Body of pancreas (tissue), 4 donors: ENCODE measurements around the gene KIR2DL1. TPM values are rescaled to one million over a fixed set of nuclear protein-coding genes. Genes with fewer than 3 reads are reported as not detected.
"Not testable (repeated sequence)": the region's sequence is repeated elsewhere in the genome, so short reads cannot be mapped to it uniquely, and the experiment has no call there.

ENCODE experiments used
- ATAC-seq: fragments of 150-250 bp; one replicate; pipeline ENCODE4 v1.9.1; 2016
- DNase-seq, 4 donors: peaks; one replicate each; pipeline ENCODE4 v3.0.0-alpha.2; 2019
- H3K27ac ChIP-seq, 4 donors: fragments of 200-600 bp; sonication (generic); 1 replicate in 3 of 4; 2 replicates in 1 of 4; pipeline versions ENCODE4 v1.5.1 to v1.6.1; 2016 to 2019; ENCODE audit warnings: mild to moderate bottlenecking in 1 of 4, mixed read lengths in 1 of 4, moderate library complexity in 1 of 4
- H3K27me3 ChIP-seq, 2 donors: fragments of 200-600 bp; sonication (generic); one replicate each; pipeline ENCODE4 v1.6.0; 2016; ENCODE audit warnings: mild to moderate bottlenecking in 1 of 2
- H3K36me3 ChIP-seq, 2 donors: fragments of 200-600 bp; sonication (generic); replicated peaks in 1 of 2; 2 replicates each; pipeline ENCODE4 v1.5.1; 2016; ENCODE audit warnings: low read depth in 2 of 2; ENCODE audit not compliant: insufficient read depth in 1 of 2
- H3K4me1 ChIP-seq: fragments of 200-600 bp; sonication (generic); one replicate; pipeline ENCODE4 v1.6.0; 2016
- H3K4me3 ChIP-seq, 2 donors: fragments of 200-600 bp; sonication (generic); 1 replicate in 1 of 2; 2 replicates in 1 of 2; pipeline ENCODE4 v1.5.1; 2016 to 2019
- H3K9me3 ChIP-seq, 3 donors: fragments of 200-600 bp; sonication (generic); 1 replicate in 2 of 3; 2 replicates in 1 of 3; pipeline ENCODE4 v1.5.1; 2016
- POLR2A ChIP-seq, 3 donors: fragments of 450-650 bp; IDR thresholded peaks; one replicate each; pipeline ENCODE4 v1.6.1; 2016; ENCODE audit warnings: antibody characterized with exemption in 3 of 3, mild to moderate bottlenecking in 2 of 3
- WGBS, 2 donors: methylation state at CpG; one replicate each; pipeline ENCODE4 v1.1.5; 2017; 5-methylcytosine and 5-hydroxymethylcytosine counted together
- intact Hi-C: fragments of 100-400 bp; cut with DNase I; formaldehyde crosslinking; loops from one replicate; pipeline ENCODE4 v1.15.1; 2023
- total RNA-seq, 2 donors: library from RNA; depleted of rRNA; stranded (reverse); fragments of >200 nt; gene quantifications; one replicate each; pipeline ENCODE4 v1.1.0, GENCODE V29; 2016
- TF ChIP-seq, protein P1 (sequence below), 7 experiments: fragments of 450-650 bp in 4 of 7; fragments of 200-600 bp in 3 of 7; sonication (generic) in 3 of 7; IDR thresholded peaks; one replicate each; pipeline ENCODE4 v1.5.1; 2016 to 2019; ENCODE audit warnings: antibody characterized with exemption in 7 of 7

Gene KIR2DL1
- total RNA-seq, 2 donors from 2014 or later, result not detected

DNA sequence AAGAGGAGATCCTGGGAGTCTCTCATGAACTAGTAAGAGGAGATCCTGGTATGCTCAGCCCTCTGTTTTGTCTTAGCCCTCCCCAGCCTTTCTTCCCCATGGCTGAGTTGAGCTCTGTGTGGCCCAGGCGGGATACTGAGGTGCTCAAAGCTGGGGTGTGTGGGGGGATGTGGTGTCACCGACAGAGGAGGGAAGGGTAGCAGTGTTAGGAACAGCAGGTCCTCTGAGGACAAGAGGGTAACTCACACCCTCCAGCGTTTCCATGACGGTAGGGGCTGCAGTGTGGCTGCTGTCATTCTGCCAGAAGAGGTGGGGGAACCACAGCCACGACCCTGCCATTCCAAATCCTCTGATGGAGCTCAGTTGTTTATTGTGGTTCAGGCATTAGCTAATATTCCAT lies 34.5 kb downstream of the KIR2DL1 start:
- no peaks in the 10 kb centered on the region for H3K36me3 ChIP-seq
- DNase-seq (no peak), ATAC-seq (no peak)
- H3K9me3 ChIP-seq, result no peaks in the 10 kb centered on the region
- no peak overlapping the region for H3K4me3 ChIP-seq
- intact Hi-C loops, result no loop called here
- no peak overlapping the region for H3K27ac ChIP-seq
- TF ChIP-seq, protein P1, sequence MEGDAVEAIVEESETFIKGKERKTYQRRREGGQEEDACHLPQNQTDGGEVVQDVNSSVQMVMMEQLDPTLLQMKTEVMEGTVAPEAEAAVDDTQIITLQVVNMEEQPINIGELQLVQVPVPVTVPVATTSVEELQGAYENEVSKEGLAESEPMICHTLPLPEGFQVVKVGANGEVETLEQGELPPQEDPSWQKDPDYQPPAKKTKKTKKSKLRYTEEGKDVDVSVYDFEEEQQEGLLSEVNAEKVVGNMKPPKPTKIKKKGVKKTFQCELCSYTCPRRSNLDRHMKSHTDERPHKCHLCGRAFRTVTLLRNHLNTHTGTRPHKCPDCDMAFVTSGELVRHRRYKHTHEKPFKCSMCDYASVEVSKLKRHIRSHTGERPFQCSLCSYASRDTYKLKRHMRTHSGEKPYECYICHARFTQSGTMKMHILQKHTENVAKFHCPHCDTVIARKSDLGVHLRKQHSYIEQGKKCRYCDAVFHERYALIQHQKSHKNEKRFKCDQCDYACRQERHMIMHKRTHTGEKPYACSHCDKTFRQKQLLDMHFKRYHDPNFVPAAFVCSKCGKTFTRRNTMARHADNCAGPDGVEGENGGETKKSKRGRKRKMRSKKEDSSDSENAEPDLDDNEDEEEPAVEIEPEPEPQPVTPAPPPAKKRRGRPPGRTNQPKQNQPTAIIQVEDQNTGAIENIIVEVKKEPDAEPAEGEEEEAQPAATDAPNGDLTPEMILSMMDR (IDR thresholded peaks at IDR 0.05), result no peak
- no peak for TF ChIP-seq POLR2A (IDR thresholded peaks at IDR 0.05)
- WGBS, 2 donors, result 39 to 54% methylated on average over 3 to 5 of the region's 5 CpGs
- H3K27me3 ChIP-seq, result no peaks in the 10 kb centered on the region
- H3K4me1 ChIP-seq, result no peaks in the 10 kb centered on the region

DNA sequence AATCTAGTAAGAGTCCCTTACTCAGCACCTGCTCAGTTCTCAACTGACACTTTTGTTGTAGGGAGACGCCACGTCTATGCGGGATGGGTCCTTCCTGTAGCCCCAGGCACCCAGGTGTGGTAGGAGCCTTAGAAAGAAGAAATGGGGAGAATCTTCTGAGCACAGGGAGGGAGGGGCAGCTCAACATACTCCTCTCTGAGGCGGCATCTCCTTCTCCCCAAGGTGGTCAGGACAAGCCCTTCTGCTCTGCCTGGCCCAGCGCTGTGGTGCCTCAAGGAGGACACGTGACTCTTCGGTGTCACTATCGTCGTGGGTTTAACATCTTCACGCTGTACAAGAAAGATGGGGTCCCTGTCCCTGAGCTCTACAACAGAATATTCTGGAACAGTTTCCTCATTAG lies 35.0 kb downstream of the KIR2DL1 start:
- DNase-seq (no peak), ATAC-seq (no peak)
- Histone ChIP-seq H3K36me3 (no peaks in the 10 kb centered on the region), H3K4me1 (no peaks in the 10 kb centered on the region), H3K9me3 (no peaks in the 10 kb centered on the region), H3K27me3 (no peaks in the 10 kb centered on the region), H3K4me3 (no peak overlapping the region), H3K27ac (no peak overlapping the region)
- intact Hi-C loops, result no loop called here
- TF ChIP-seq, protein P1 (IDR thresholded peaks at IDR 0.05), result no peak
- TF ChIP-seq POLR2A (IDR thresholded peaks at IDR 0.05), result no peak
- WGBS, 2 donors, result 76% methylated on average over 10 of the region's 10 CpGs

DNA sequence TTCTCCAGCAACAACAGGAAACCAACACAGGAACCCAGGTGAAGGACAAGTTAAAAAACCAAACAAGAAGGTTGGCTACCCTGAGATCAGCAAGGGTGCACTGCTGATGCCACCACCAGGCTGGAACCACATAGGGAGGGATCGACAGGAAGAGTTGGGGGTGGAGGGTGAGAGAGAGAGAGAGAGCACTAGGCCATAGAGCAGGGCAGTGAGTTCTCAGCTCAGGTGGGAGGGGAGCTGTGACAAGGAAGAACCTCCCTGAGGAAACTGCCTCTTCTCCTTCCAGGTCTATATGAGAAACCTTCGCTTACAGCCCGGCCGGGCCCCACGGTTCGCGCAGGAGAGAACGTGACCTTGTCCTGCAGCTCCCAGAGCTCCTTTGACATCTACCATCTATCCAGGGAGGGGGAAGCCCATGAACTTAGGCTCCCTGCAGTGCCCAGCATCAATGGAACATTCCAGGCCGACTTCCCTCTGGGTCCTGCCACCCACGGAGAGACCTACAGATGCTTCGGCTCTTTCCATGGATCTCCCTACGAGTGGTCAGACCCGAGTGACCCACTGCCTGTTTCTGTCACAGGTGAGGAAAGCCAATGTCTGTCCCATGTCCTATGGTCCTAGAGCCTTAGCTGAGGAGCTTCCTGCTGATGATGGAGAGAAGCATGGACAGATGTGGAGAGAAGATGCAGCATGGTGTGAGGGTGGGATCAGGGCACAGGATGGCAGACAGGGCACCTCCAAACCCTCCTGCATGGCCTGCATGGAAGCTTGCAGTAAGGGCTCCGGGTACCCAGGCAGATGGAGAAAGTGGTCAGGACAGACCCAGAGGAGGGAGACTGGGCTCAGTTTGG lies 36.3 kb downstream of the KIR2DL1 start:
- DNase-seq (no peak), ATAC-seq (no peak)
- TF ChIP-seq, protein P1 (IDR thresholded peaks at IDR 0.05), result no peak
- TF ChIP-seq POLR2A (IDR thresholded peaks at IDR 0.05), result no peak
- H3K4me1 ChIP-seq, result no peaks in the 10 kb centered on the region
- no peaks in the 10 kb centered on the region for H3K27me3 ChIP-seq
- no peaks in the 10 kb centered on the region for H3K9me3 ChIP-seq
- H3K27ac ChIP-seq, result no peak overlapping the region
- intact Hi-C loops, result no loop called here
- no peaks in the 10 kb centered on the region for H3K36me3 ChIP-seq
- WGBS, 2 donors, result 59 to 65% methylated on average over 12 to 14 of the region's 14 CpGs
- no peak overlapping the region for H3K4me3 ChIP-seq

DNA sequence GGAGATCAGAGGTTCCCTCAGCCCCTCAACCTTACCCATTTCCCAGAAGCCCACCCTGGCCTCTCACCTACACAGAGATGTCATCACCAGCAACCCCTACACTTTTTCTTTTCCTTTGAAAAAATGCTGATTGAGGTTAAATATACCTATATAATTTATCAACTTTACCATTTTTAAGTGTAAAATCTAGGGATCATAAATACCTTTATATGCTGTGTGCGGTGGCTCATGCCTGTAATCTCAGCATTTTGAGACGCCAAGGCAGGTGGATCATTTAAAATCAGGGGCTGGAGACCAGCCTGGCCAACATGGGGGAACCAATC lies 36.9 kb downstream of the KIR2DL1 start:
- no peak for TF ChIP-seq POLR2A (IDR thresholded peaks at IDR 0.05)
- TF ChIP-seq, protein P1 (IDR thresholded peaks at IDR 0.05), result no peak
- no peaks in the 10 kb centered on the region for H3K9me3 ChIP-seq
- ATAC-seq, result no peak
- no peaks in the 10 kb centered on the region for H3K36me3 ChIP-seq
- WGBS, 2 donors, result 58 to 68% methylated on average over 2 of the region's 2 CpGs
- no peak overlapping the region for H3K4me3 ChIP-seq
- no peaks in the 10 kb centered on the region for H3K27me3 ChIP-seq
- H3K27ac ChIP-seq, result no peak overlapping the region
- no peak for DNase-seq
- no peaks in the 10 kb centered on the region for H3K4me1 ChIP-seq
- intact Hi-C loops, result no loop called here

DNA sequence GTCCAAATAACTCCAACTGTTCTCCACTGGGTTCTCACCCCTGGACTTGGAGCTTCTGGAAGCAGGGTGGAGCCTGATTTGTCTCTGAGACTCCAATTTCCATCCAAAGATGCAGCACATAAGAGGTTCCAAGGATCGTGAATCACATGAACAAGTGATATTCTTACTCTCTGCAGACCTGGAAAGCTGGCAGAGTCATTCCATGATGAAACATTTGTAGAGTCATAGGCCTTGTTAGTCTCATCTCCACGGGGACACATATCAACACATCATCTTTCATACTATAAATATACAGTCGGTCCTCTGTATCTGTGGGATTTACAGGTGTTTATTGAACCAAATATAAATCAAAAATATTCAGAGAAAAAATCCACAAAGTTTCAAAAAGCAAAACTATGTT lies 45.0 kb downstream of the KIR2DL1 start:
- H3K27ac ChIP-seq, H3K9me3 ChIP-seq, H3K4me3 ChIP-seq, intact Hi-C loops, H3K4me1 ChIP-seq, DNase-seq, H3K36me3 ChIP-seq, ATAC-seq, H3K27me3 ChIP-seq: not testable (repeated sequence)
- 39 to 46% methylated on average over 3 of the region's 3 CpGs for WGBS, 2 donors

DNA sequence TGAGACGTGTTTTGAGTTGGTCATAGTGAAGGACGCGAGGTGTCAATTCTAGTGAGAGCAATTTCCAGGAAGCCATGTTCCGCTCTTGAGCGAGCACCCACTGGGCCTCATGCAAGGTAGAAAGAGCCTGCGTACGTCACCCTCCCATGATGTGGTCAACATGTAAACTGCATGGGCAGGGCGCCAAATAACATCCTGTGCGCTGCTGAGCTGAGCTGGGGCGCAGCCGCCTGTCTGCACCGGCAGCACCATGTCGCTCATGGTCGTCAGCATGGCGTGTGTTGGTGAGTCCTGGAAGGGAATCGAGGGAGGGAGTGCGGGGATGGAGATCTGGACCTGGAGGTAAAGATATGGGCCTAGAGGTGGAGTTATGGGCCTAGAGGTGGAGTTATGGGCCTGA lies 46.7 kb downstream of the KIR2DL1 start, which contains the start of gene KIR3DL1:
Gene KIR3DL1 (plus strand): TSS at position 218 of the 400 bp plus-strand sequence.
- H3K27ac ChIP-seq, H3K36me3 ChIP-seq, DNase-seq, ATAC-seq, H3K9me3 ChIP-seq, H3K4me3 ChIP-seq, H3K27me3 ChIP-seq, intact Hi-C loops, H3K4me1 ChIP-seq: not testable (repeated sequence)
- WGBS, 2 donors, result 80 to 82% methylated on average over 11 to 12 of the region's 17 CpGs
